Psoas muscle (tissue), 8 donors: Measurements from ENCODE around the gene ELMO1. TPM values are rescaled to one million over a fixed set of nuclear protein-coding genes. Genes with fewer than 3 reads are reported as not detected.

Experiments used
- ATAC-seq, 4 donors: fragments of 200-7000 bp; cut with Tn5 transposase; one replicate each; pipeline ENCODE4 v1.9.1; 2020; ENCODE audit warnings: moderate library complexity in 3 of 4, mild to moderate bottlenecking in 2 of 4
- DNase-seq, 2 donors: peaks; one replicate each; pipeline ENCODE4 v3.0.0-alpha.2; 2020
- H3K27ac ChIP-seq: fragments of 200-600 bp; one replicate; pipeline ENCODE4 v1.8.0; 2022
- H3K27me3 ChIP-seq, 3 donors: fragments of 200-600 bp in 1 of 3; one replicate each; pipeline versions ENCODE4 v1.6.1 to v1.8.0; 2013 to 2022; ENCODE audit warnings: low read length in 2 of 3, mild to moderate bottlenecking in 2 of 3, moderate library complexity in 1 of 3; ENCODE audit not compliant: insufficient read depth in 3 of 3
- H3K36me3 ChIP-seq, 2 donors: fragments of 200-600 bp in 1 of 2; one replicate each; pipeline versions ENCODE4 v1.6.1 to v1.8.0; 2013 to 2022; ENCODE audit warnings: low read depth in 1 of 2, mild to moderate bottlenecking in 1 of 2, moderate library complexity in 1 of 2; ENCODE audit not compliant: insufficient read depth in 1 of 2
- H3K4me1 ChIP-seq: fragments of 200-600 bp; one replicate; pipeline ENCODE4 v1.8.0; 2022
- H3K4me3 ChIP-seq: fragments of 200-600 bp; one replicate; pipeline ENCODE4 v1.8.0; 2022; ENCODE audit warnings: mild to moderate bottlenecking
- H3K9me3 ChIP-seq: fragments of 200-600 bp; one replicate; pipeline ENCODE4 v1.8.0; 2022
- CTCF ChIP-seq: fragments of 200-600 bp; IDR thresholded peaks from one replicate; pipeline ENCODE4 v1.8.0; 2022; ENCODE audit warnings: antibody characterized with exemption
- WGBS, 3 donors: extraction: QIAGEN DNeasy Blood & Tissue Kit; methylation state at CpG; one replicate each; pipeline versions ENCODE4 v1.1.6 to v1.1.7; 2013; 5-methylcytosine and 5-hydroxymethylcytosine counted together
- intact Hi-C, 2 donors: fragments of 100-400 bp; cut with DNase I; formaldehyde crosslinking; loops; one replicate each; pipeline versions ENCODE4 v1.11.0 to v1.14.2; 2022
- polyA plus RNA-seq, 3 donors: library from polyadenylated mRNA; stranded (reverse); fragments of 200-250 nt; gene quantifications; one replicate each; pipeline ENCODE4 v1.2.3, GENCODE V29; 2013
- total RNA-seq, 4 donors: library from RNA; stranded (reverse); fragmentation: NEBNext Ultra II Directional in 2 of 4; extraction: Animal tissue kit (Norgen Biotek cat#: 25700) in 2 of 4; gene quantifications; one replicate each; pipeline versions ENCODE4 v1.2.1 to v1.2.4, GENCODE V29; 2021 to 2023
- donor health status: healthy with polysubstance abuse.
- donor health status: DM: no; HTN: no; CAD: no; lungs with moderate emphysema.
- donor health status: Bipolar disorder and iron deficiency.
- donor health status: healthy.
- donor health status: DM: yes; HTN: yes; CAD: no.
- donor health status: DM: no; HTN: no; CAD: no.
- donor health status: DM: no; HTN: no; CAD: no.
- donor health status: DM: yes; HTN: yes; CAD: no.

Gene ELMO1
- total and polyA plus RNA-seq, 7 donors: 2.8 to 8.1 (median 6.9) TPM

GRCh38 chr7:37410305-37411229 is 38.1 kb downstream of the ELMO1 start:
- no peak for DNase-seq
- Histone ChIP-seq H3K27me3 (no peaks in the 10 kb centered on the region), H3K4me3 (no peak overlapping the region), H3K36me3 (no peaks in the 10 kb centered on the region), H3K9me3 (no peaks in the 10 kb centered on the region), H3K27ac (no peak overlapping the region), H3K4me1 (peaks cover 3% of the 10 kb centered on the region)
- intact Hi-C loops: no loop called here
- WGBS, 3 donors: 36 to 61% (median 49%) methylated on average over 1 of the region's 1 CpG
- no peak for TF ChIP-seq CTCF
- ATAC-seq: no peak

GRCh38 chr7:37409461-37409860 is 39.2 kb downstream of the ELMO1 start:
- 7 to 20% (median 16%) methylated on average over 2 of the region's 2 CpGs for WGBS, 3 donors
- Histone ChIP-seq H3K9me3 (no peaks in the 10 kb centered on the region), H3K4me3 (no peak overlapping the region), H3K36me3 (no peaks in the 10 kb centered on the region), H3K27me3 (no peaks in the 10 kb centered on the region), H3K4me1 (peaks cover 3% of the 10 kb centered on the region), H3K27ac (no peak overlapping the region)
- intact Hi-C loops: no loop called here
- DNase-seq (no peak), ATAC-seq (no peak)
- no peak for TF ChIP-seq CTCF

DNA sequence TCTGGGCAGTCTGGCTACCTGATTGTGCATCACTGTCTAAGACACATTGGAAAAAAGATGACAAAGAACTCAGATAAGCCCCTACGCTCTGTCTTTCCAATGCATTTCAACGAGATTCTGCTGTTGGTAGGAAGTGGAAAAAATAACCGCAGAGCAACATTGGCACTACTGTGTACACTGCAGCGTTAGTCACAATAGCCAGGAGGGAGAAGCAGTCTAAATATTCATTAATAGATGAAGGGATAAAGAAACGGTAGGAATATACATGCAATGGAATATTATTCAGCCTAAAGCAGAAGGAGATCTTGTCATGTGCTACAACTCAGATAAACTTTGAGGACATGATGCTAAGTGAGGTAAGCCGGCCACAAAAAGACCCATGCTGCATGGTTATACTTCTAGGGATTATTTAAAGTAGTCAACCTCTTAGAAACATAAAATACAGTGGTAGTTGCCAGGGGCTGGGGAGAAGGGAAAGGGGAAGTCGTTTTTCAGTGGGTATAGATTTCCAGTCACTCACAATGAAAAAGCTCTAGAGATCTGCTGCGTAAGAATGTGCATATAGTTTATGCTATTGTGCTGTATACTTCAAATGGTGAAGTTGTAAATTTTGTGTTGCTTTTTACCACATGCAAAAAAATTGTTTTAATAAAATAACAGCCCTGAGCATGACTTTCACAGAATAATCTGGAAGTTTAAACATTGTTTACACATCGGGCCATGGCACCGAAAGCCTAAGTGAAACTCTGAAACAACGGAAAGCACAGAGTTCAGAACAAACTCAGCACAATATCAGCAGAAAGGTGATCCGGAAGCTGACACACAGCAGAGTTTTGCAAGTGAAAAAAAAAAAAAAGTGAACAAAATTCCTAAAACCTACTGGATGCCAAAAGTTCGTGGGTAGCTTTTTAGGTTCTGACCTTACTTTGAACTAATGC is 40.1 kb downstream of the ELMO1 start:
- Histone ChIP-seq H3K27ac (no peak overlapping the region), H3K4me3 (no peak overlapping the region), H3K4me1 (peaks cover 3% of the 10 kb centered on the region), H3K36me3 (no peaks in the 10 kb centered on the region), H3K9me3 (no peaks in the 10 kb centered on the region), H3K27me3 (no peaks in the 10 kb centered on the region)
- intact Hi-C loops: no loop called here
- 66 to 70% (median 67%) methylated on average over 13 of the region's 13 CpGs for WGBS, 3 donors
- no peak for ATAC-seq
- no peak for DNase-seq
- TF ChIP-seq CTCF: no peak

- H3K4me3 ChIP-seq: no peak overlapping the region
- H3K27ac ChIP-seq: no peak overlapping the region
- H3K27me3 ChIP-seq: no peaks in the 10 kb centered on the region
- WGBS, 3 donors: 60 to 71% (median 67%) methylated on average over 9 of the region's 9 CpGs
- DNase-seq: peak in 1 of 2 donors; percentile 41
- intact Hi-C loops: no loop called here
- peaks cover 3% of the 10 kb centered on the region for H3K4me1 ChIP-seq
- no peaks in the 10 kb centered on the region for H3K9me3 ChIP-seq
- no peak for TF ChIP-seq CTCF
- ATAC-seq: no peak
- H3K36me3 ChIP-seq: no peaks in the 10 kb centered on the region
Observed at GRCh38 chr7:37405603-37406122, 43.0 kb downstream of the ELMO1 start.
